ENCODE data around the gene ALDH16A1.
"Not testable (repeated sequence)": the region's sequence is repeated elsewhere in the genome, so short reads cannot be mapped to it uniquely, and the experiment has no call there.

Gene ALDH16A1

DNA sequence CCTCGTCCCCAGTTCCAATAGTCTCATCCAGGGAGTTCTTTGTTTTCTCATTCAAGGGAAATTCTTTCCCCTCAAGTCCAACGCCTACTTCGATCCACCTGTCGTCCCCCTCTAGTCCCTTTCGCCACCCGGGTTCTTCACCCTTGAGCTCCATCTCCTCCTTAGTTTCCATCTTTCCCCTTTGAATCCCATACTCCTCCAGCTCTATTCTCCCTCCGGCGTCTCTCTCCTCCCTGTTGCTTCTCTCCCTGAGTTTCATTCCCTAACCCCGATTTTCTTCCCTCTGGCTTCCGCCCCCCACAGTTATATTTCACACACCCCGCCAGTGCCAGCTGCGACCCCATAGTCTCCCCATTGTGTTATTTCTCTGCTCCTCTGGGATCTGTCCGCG, 11.1 kb upstream of the ALDH16A1 start:
- DNase-seq: no peak

DNA sequence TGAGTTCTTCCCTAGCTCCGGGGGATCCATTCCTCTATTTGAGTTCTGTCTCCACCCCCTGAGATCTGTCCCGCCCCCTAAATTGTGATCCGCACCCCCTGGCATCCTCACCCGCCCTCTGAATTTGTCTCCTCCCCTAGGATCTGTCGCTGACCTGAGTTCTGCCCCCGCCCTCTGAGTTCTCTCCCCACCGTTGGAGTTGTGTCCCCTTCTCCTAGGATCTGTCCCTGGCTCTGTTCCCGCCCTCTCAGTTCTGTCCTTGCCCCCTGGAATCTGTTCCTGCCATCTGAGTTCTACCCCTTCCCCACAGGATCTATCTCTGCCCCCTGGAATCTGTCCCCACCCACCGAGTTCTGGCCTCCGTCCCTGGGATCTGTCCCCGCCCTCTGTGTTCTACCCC, 10.7 kb upstream of the ALDH16A1 start:
- DNase-seq: no peak

DNA sequence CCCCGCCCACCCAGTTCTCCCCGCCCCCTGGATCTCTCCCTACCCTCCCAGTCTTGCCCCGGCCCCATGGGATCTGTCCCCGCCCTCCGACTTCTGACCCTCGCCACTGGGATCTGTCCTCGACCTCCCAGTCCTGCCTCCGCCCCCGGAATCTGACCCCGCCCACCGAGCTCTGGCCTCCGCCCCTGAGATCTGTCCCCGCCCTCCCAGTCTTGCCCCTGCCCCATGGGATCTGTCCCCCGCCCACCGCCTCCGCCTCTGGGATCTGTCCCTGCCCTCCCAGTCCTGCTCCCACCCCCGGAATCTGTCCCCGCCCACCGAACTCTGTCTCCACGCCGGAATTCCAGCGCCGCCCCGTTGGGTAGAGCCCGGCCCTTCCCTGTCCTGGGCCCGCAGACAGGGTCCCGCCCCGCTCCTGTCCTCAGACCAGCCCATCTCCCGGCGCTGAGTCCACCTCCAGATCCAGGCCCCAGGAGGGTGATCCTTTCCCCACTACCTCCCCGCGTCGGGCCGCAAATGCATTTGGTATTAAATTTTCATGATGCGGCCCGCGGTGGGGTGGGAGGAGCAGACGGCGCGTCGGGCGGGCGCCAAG, 10.2 kb upstream of the ALDH16A1 start:
- DNase-seq: no peak

DNA sequence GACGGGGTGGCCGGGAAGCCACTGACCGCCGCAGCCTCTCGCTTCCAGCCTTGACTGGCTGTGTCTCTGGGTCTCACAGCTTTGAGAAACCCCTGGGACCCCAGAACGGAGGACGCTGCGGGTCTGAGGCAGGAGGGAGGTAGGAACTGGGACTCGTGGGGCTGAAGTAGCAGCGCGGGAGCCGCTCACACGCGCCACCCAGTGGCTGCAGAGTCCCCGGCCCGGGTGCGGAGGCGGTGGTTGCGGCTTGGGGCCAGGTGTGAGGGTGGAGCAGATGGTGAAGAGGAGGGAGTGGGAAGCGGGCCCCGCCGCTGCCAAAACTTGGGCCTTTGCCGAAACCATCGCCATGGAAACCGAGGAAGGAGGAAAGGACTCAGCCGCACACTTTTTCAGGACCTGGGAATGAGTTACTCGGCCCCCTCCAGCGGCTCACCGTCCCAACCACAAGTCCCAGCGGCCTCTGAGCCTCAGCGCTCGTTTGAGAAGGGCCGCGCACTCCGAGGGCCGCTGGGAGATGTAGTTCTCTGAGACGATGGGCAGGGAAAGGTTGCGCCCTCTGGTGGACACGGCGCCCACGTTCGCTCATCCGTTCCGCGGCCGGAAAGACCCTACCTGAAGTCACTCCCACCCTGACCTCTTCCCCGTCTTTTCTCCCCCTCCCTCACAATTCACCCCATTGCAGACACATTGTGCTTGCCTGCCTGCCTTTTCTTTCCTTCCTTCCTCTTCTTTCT, 9.5 kb upstream of the ALDH16A1 start:
- peak; percentile 90 for DNase-seq

DNA sequence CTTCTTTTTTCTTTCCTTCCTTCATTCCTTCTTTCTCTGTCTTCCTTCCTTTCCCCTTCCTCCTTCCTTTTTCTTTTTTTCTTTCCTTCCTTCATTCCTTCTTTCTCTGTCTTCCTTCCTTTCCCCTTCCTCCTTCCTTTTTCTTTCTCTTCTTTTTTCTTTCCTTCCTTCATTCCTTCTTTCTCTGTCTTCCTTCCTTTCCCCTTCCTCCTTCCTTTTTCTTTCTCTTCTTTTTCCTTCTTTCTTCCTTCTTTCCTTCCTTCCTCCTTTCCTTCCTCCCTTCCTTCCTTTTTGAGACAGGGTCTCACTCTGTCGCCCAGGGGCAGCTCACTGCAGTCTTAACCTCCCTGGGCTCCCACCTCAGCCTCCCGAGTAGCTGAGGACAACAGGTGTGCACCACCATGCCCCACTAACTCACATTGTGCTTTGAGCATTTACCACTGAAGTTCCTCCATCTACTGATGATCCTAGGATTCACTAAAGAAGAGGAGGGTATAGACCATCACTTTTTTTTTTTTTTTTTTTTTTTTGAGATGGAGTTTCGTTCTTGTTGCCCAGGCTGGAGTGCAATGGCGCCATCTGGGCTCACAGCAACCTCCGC, 8.8 kb upstream of the ALDH16A1 start:
- not testable (repeated sequence) for DNase-seq

DNA sequence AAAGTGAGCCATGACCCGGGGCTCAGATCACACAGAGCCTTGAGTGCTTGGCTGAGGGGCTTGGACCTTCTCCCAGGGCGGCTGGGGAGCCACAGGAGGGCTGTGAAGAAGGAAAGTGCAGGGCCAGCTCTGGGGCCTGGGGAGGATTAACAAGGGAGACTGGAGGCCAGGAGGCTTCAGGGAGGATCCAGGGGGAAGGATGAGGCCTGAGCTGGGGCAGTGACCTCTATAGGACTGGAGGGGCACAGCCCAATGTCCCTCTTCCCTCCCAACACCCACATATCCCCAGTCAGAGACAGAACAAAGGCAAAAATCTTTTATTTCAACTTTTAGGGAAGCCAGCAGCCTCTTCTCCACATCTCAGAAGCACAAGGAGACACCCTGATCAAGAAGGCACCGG, 7.0 kb upstream of the ALDH16A1 start:
- DNase-seq: no peak

DNA sequence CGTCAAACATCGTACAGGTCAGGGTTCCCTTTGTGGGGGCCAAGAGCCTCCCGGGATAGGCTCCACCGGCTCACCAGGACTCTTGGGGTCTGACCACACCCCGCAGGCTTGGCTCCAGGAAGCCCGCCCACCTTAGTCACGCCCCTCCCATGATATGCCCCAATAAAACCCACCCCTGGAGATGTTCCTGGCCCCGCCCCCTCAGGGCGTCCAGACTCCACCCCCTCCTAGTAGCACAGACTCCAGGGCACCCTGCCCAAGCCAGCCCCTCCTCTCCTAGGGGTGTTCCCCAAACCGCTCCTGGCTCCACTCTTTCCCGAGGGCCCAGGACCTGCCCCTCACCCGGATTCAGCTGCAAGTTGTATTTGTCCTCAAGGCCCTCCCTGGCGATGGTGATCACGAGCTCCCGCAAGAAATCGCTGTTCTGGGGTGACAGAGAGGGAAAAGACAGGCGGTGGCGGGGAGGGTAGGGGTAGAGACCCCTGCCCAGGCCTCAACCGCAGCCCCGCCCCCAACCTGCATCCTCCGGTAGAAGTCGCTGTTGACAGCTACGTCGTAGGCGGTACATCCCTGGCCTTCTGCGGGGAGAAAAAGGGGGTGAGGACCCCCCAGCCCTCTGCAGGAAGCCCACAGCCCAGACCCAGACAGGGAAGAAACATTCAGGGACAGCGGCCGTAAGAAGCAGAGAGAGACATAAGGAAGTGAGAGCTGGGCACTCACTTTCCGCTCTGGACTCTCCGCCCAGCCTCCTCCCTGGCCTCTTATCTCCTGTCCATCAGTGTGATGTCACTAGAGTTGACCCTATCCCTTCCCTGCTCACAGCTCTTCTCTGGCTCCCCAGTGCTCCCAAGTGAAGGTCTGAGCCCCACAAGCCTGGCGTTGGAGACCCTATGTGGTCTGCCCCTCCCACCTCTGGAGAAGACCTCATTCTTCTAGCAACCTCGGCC, 5.3 kb upstream of the ALDH16A1 start:
- DNase-seq: no peak

DNA sequence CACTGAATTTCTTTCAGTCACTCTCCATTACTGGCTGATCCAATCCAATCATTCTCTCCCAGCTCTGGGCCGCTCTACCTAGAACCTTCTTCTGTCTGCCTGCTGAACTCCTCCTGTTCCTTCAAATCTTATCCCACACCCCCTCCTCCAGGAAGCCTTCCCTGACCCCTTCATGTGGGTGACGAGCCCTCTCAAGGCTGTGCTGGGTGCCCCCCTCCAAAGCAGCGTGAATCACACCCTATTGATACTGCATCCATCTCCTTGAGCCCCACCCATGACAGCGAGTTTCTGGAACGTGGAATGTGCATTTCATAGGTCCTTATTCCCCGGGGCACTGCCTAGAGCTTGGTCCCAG, 4.6 kb upstream of the ALDH16A1 start:
- DNase-seq: no peak

DNA sequence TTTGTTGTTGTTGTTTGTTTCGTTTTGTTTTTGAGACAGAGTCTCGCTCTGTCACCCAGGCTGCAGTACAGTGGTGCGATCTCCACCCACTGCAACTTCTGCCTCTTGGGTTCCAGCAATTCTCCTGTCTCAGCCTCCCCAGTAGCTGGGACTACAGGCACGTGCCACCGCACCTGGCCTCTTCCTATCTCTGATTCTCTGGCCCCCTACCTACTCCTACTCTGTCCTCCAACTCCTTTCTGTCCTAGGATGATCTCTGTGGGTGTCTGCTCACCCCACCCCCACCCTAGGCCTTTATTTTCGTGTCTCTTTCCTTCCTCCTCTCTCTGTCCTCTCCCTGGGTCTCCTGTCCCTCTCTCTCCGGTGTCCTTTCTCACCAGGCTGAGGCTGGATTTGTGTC, 2.6 kb upstream of the ALDH16A1 start:
- no peak for DNase-seq

DNA sequence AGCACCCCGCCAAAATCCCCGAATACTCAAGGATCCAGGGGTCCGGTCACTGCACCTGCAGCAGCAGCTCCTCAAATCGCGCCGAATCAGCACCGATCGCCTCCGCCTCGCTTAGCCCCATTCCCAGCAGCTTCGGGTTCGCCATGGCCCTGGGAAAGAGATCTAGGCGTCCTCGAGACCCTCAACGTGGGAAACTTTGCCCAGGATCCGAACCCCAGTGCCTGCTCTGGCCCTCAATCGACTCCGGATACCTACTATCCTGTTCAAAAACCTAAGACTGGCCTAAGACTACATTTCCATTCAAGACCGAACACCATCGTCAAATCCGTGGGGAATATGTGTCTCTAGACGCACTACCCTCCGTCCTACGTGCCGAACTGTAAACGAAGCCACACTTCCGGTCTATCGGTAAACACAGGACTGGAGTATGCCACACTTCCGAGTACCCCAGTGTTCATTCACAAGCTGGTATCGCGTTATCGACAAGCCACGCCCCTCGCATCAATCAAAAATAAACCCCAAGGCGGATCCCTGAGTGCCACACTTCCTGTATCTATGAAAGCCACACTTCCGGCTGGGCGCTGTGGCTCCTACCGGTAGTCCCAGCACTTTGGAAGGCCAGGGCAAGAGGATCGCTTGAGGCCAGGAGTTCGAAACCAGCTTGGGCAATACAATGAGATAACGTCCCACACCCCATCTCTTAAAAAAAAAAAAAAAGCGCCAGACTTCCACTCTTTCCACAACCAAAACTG, 1.4 kb upstream of the ALDH16A1 start, which contains the start of gene PIH1D1:
Gene PIH1D1 (minus strand): TSS at position 385 of the 752 bp plus-strand sequence. CDS start 240 bp downstream, at position 145.
- DNase-seq: peak; percentile 93

DNA sequence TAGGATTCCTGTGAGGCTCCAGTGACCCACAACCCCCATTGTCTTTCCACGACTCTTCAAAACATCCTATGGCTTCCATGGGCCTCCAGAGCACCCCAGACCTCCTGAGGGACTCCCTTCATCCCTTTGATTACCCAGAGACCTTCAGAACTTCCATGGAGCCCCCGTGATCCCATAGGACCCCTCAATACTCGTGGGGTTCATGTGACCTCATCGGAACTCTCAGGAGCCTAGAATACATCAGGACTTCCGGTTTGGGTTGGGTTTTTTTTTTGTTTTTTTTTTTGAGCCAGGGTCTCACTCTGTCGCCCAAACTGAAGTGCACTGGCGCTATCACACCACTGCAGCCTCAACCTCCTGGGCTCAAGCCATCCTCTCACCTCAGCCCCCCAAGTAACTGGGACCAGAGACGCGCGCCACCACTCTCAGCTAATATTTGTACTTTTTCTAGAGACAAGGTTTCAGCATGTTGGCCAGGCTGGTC, 774 bp downstream of the ALDH16A1 start:
- no peak for DNase-seq

DNA sequence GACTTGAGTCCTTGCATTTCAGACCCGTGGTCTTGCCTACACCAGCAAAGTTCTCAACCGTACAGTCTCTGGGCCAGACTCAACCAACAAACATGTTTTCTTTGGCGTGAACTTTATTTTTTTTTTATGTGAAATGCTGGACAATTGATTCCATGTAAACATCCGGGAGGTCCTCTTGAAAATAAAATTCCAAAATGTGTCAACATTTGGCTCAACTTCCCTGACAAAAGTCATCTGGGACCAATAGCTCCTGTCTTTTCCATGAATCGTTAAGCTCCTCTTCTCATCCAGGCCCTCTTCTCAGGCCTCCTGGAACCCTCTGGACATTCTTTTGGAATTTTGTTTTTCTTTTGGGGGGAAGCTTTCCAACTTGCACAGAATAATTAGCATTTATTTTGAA, 2.7 kb downstream of the ALDH16A1 start:
- DNase-seq: no peak

DNA sequence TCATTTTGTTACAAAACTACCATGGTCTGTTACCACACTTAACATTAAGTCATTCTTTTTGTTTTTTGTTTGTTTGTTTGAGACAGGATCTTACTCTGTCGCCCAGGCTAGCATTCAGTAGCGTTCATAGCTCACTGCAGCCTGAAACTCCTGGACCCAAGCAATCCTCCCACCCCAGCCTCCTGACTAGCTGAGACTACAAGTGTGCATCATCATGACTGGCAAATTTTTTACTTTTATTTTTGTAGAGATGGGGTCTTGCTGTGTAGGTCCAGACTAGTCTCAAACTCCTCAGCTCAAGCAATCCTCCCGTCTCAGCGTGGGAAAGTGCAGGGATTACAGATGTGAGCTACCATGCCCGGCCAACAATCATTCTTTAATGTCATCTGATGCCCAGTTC, 3.3 kb downstream of the ALDH16A1 start:
- no peak for DNase-seq

DNA sequence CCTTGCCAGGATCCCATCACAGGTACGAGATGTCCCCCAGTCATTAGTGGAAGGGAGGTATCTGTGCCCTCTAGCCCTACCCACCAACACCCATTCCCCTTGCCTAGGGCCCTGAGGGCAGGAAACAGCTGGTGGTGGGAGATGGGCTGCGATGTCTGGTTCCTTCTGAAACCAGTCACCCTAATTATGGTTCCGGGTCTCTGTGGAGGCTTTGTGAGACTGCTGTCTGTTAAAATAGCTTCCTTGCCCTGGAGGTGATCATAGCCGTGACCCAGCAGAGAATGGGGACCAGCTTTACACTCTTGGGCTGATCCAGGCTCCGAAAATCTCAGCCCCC, 5.5 kb downstream of the ALDH16A1 start:
- DNase-seq: no peak

DNA sequence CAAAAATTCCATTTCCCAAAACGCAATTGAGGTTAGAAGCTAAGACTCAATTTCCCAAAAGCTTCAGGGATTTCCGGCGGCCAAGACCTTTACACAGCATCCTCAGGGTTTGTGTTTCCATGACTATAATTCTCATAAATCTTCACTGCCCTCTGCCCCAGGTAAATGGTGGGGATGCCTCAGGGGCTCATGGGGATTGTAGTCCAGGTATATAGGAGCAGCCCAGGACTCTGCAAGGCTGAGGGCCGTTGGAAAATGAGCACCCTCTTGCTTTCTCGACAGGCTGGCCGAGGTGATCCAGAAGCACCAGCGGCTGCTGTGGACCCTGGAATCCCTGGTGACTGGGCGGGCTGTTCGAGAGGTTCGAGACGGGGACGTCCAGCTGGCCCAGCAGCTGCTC, 6.4 kb downstream of the ALDH16A1 start:
- no peak for DNase-seq

DNA sequence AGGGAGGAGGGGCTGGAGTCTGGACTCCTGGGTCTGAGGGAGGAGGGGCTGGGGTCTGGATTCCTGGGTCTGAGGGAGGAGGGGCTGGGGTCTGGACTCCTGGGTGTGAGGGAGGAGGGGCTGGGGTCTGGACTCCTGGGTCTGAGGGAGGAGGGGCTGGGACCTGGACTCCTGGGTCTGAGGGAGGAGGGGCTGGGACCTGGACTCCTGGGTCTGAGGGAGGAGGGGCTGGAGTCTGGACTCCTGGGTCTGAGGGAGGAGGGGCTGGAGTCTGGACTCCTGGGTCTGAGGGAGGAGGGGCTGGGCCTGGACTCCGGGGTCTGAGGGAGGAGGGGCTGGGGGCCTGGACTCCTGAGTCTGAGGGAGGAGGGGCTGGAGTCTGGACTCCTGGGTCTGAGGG, 8.1 kb downstream of the ALDH16A1 start:
- not testable (repeated sequence) for DNase-seq

DNA sequence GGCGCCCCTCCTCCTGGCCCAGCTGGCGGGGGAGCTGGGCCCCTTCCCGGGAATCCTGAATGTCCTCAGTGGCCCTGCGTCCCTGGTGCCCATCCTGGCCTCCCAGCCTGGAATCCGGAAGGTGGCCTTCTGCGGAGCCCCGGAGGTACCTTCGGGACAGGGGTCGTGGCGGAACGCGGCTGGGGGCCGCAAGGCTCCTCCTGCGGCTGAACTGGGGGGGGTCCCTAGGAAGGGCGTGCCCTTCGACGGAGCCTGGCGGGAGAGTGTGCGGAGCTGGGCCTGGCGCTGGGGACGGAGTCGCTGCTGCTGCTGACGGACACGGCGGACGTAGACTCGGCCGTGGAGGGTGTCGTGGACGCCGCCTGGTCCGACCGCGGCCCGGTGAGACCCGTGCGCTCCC, 8.6 kb downstream of the ALDH16A1 start:
- DNase-seq: no peak

DNA sequence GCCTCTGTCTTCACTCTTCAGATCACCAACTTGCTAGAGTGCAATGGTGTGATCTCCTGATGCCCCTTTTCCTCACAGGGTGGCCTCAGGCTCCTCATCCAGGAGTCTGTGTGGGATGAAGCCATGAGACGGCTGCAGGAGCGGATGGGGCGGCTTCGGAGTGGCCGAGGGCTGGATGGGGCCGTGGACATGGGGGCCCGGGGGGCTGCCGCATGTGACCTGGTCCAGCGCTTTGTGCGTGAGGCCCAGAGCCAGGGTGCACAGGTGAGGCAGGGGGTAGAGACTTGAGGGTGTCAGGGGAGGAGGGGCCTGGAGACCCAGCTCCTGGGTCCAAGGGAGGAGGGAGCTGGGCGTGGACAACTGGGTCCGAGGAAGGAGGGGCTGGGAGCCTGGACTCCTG, 9.5 kb downstream of the ALDH16A1 start:
- DNase-seq: no peak

DNA sequence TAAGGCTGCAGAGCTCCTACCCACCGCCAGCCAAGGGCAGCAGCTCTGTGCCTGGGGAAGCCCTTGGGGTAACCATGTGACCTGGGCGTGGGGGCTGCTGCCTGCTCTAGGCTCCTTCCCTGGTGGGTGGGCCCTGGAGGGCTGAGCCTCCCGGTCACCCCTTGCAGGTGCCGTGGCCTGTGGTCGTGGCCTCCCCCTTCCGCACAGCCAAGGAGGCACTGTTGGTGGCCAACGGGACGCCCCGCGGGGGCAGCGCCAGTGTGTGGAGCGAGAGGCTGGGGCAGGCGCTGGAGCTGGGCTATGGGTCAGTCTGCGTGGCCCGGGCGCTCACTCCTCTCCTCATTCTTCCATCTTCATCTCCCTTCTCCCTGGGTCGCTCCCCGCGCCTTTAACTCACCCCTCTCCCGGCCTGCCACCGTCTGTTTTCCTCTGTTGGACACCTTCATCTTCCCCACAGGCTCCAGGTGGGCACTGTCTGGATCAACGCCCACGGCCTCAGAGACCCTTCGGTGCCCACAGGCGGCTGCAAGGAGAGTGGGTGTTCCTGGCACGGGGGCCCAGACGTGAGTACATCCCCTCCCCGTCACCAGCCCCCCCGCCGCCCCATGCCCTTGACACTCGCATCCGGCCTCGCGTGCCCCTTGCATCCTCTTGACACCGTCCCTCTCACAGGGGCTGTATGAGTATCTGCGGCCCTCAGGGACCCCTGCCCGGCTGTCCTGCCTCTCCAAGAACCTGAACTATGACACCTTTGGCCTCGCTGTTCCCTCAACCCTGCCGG, 11.1 kb downstream of the ALDH16A1 start:
- no peak for DNase-seq

DNA sequence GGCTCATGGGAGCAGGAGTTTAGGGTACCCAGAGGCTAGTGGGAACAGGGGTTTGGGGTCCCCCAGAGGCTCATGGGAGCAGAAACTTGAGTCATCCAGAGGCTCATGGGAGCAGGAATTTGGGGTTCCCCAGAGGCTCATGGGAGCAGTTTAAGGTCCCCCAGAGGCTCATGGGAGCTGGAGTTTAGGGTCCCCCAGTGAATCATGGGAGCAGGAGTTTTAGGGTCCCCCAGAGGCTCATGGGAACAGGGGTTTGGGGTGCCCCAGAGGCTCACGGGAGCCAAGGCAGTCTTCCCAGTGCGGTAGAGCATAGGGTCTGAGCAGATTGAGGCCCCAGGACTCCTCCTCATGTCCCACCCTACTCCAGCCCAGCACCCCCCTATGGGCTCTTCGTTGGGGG, 12.3 kb downstream of the ALDH16A1 start:
- no peak for DNase-seq

DNA sequence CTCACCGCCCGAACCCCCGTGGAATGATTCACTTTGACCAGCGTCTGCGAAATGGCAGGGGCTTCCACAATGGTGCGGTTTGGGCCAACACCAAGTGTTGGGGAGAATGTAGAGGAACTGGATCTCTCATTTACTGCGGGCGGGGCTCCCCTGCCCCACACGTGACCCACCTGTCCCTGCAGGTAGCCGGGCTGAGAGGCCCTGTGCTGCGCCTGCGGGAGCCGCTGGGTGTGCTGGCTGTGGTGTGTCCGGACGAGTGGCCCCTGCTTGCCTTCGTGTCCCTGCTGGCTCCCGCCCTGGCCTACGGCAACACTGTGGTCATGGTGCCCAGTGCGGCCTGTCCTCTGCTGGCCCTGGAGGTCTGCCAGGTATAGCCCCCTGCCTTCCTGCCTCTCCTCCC, 15.2 kb downstream of the ALDH16A1 start:
- DNase-seq: no peak

Measured in NCI-H2107 (cell line).